ENCODE measurements around the gene ELMO1. TPM values are rescaled to one million over a fixed set of nuclear protein-coding genes. Genes with fewer than 3 reads are reported as not detected.
A peak's percentile ranks its signal among the peaks of the same experiment; 100 is the strongest.
"Not testable (repeated sequence)": the region's sequence is repeated elsewhere in the genome, so short reads cannot be mapped to it uniquely, and the experiment has no call there.

ELMO1 gene
- total RNA-seq, 1 donor from 2014 or later: 11.9 TPM

GRCh38 chr7:36985866-36986400 lies 462.7 kb downstream of the ELMO1 start:
- no peak for ATAC-seq (ENCODE audit: poor library complexity)
- DNase-seq: no peak
- intact Hi-C loops (cut with DNase I): loop anchor here (5.0 kb wide), 1 partner anchor 196 kb away; no protein-coding TSS in a partner anchor

- DNase-seq: no peak
- intact Hi-C loops (cut with DNase I): loop anchor here (5.0 kb wide), 1 partner anchor 197 kb away; no protein-coding TSS in a partner anchor
- ATAC-seq (ENCODE audit: poor library complexity): no peak
Observed at GRCh38 chr7:36985316-36985715, 463.3 kb downstream of the ELMO1 start.

DNA sequence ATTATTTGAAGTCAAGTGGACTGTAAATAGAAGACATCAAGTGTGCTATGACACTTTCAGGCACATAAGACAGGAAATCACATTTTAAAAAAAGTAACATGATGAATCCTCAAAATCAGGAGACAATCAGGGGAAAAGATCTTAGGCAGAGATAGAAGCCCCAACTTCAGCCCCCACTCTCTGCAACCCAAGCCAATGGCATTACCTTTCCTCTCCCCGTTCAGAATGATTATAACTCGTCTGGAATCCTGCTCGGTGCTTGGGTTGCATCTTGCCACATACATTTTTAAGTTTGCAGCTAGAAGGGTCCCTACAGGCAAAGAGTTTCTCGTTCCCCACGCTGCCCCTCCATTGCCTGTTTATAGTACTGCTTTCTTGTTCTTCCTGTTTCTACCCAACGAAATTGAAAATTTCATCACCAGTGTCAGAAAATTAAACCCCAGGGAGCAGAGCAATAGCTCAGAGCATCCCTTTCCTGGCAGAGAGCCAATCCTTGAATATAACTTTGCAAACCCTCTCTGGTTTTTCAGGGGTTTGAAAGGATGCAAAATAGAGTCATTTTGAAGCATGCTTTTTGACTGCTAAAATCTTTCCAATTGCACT lies 463.9 kb downstream of the ELMO1 start:
- DNase-seq: no peak
- no peak for ATAC-seq (ENCODE audit: poor library complexity)
- intact Hi-C loops (cut with DNase I): loop anchor here (5.0 kb wide), 1 partner anchor 197 kb away; no protein-coding TSS in a partner anchor

- intact Hi-C loops (cut with DNase I): no loop called here
- DNase-seq: no peak
- no peak for ATAC-seq (ENCODE audit: poor library complexity)
Observed at GRCh38 chr7:36984041-36984521, 464.6 kb downstream of the ELMO1 start.

DNA sequence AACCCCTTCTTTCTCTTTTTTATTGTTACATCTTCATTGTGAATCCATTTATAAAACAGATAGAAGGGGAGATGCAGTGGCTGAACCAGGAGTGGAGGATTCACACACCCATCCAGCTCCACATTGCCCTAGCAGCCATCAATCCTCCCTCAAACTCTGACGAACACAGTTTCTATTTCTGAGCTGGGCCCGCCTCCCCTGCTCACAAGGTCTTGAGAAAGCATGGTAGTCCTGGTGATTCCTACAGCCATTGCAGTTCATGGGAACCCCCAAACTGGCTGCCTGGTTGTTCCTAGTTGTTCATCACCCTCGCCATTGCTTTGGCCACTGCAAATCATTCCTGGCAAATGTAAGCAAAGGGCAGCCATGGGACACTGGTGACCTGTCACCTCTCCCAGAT lies 465.9 kb downstream of the ELMO1 start:
- intact Hi-C loops (cut with DNase I): no loop called here
- no peak for ATAC-seq (ENCODE audit: poor library complexity)
- no peak for DNase-seq

- ATAC-seq (ENCODE audit: poor library complexity): peak; percentile 39
- intact Hi-C loops (cut with DNase I): no loop called here
Observed at GRCh38 chr7:36979810-36980248, 468.8 kb downstream of the ELMO1 start.

DNA sequence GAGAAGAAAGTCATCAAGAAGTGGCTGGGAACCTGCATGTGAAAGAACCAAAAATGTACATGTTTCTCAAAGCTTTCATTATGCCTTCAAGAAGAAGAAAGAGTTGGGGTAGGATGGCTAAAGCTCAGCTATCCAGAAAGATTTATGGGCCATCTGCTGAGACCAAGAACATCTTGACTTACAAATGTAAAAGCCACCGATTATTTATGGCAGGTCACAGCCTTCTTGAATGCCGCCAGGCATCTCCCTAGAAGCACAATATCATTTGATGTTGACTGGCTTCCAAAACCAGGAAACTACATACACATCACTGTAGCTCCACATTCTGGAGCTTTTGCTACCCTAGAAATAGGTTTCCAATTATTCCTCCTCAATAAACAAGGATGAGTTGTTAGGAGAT lies 470.2 kb downstream of the ELMO1 start:
- DNase-seq (no peak), ATAC-seq (ENCODE audit: poor library complexity) (no peak)
- intact Hi-C loops (cut with DNase I): no loop called here

More at GRCh38 chr7:36979810-36980248, 468.8 kb downstream of the ELMO1 start:
- DNase-seq: no peak

DNA sequence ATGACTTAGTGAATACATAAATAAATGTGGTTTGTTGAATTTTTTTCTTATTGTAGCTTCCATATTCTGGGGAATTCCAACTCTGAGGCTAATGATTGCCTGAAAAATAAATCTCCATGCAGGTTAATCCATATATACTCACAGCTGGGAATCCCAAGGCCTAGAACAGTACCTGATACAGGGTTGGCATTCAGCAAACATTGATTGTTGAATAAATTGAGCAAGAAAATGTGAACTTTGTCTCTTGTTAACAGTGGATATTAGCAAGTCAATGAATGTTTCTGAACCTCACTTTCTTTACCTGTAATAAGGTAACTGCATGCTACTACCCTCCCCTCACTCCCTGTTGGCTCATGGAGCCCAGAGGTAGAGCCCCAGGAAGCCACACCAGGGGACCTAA lies 470.8 kb downstream of the ELMO1 start:
- intact Hi-C loops (cut with DNase I): no loop called here
- DNase-seq: no peak
- no peak for ATAC-seq (ENCODE audit: poor library complexity)

DNA sequence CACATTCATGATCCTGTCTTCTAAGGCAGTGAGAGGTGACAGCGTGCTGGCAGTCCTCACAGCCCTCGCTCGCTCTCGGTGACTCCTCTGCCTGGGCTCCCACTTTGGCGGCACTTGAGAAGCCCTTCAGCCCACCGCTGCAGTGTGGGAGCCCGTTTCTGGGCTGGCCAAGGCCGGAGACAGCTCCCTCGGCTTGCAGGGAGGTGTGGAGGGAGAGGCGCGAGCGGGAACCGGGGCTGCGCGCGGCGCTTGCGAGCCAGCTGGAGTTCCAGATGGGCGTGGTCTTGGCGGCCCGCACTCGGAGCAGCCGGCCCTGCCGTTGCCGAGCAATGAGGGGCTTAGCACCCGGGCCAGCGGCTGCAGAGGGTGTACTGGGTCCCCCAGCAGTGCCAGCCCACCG lies 475.1 kb downstream of the ELMO1 start:
- ATAC-seq (ENCODE audit: poor library complexity); DNase-seq; intact Hi-C loops (cut with DNase I): not testable (repeated sequence)

- DNase-seq: no peak
- ATAC-seq (ENCODE audit: poor library complexity): no peak
- intact Hi-C loops (cut with DNase I): no loop called here
Observed at GRCh38 chr7:36972140-36972518, 476.5 kb downstream of the ELMO1 start.

- ATAC-seq (ENCODE audit: poor library complexity) (no peak), DNase-seq (no peak)
- intact Hi-C loops (cut with DNase I): no loop called here
Observed at GRCh38 chr7:36971515-36972139, 477.0 kb downstream of the ELMO1 start.

DNA sequence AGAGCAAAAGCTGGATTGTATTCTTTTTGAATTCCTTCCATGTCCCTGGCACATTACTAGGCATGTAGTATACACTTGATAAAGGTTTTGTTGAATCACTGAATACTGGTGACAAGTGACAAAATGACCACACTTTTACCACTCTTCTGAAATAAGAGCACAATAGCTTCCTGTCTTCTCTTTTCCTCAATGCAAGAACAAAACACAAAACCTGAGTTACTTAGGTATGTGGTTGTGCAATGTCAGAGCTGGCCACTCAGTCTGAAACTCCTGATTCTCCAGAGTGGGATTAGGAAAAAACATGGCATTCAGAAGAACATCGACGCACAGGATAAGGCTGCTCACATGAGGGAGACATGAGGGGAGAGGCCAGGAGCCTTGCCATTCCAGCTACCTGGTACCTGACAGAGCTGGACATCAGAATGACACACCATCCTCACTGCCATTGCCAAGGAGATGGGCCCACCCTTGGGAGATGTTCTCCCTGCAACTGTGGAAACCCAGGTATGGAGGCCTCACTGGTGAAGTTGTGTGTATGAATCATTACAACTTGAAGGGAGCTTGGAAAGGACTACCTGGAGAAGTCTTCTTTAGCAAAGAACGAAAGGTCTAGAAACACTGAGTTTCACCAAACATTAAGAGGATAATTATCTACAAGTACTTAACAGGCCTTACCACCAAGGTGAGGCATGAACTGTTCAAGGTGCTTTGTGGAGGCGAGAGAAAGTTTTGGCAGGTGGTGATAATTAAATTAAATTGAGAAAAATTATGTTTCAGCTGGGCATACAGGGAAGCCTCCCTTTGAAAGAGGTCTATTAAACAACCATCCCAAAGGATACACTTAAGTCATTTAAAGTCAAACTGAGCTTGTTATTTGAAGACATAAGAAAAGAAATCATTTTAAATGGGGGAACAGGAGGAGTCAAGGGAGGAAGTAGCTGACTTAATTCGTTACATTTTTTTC lies 477.8 kb downstream of the ELMO1 start:
- intact Hi-C loops (cut with DNase I): no loop called here
- ATAC-seq (ENCODE audit: poor library complexity): no peak
- no peak for DNase-seq

GRCh38 chr7:36969376-36969775 lies 479.3 kb downstream of the ELMO1 start:
- intact Hi-C loops (cut with DNase I): loop anchor here (5.0 kb wide), 1 partner anchor 213 kb away; no protein-coding TSS in a partner anchor
- DNase-seq: no peak

GRCh38 chr7:36967387-36967786 lies 481.3 kb downstream of the ELMO1 start:
- DNase-seq (peak; percentile 46), ATAC-seq (ENCODE audit: poor library complexity) (peak; percentile 95)
- intact Hi-C loops (cut with DNase I): loop anchor here (5.0 kb wide), 1 partner anchor 215 kb away; no protein-coding TSS in a partner anchor

More at GRCh38 chr7:36969376-36969775, 479.3 kb downstream of the ELMO1 start:
- peak; percentile 47 for ATAC-seq (ENCODE audit: poor library complexity)

DNA sequence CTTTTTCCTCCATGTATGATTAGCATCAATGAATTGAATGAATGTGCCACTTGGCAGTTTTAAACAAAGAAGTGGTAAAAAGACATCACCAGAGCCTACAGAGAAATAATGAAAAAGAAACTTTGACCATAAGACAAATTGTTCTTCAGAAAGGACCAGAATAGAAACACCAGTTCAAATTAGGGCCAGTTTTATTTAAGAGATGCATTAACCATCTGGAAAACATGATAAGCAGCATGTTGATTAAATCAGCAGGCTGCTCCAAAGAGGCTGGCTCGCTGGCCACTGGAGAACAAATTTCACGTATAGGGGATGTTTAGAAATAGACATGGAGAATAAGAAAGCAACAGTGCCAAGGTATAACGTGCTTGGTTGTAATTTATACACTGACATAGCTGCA lies 482.0 kb downstream of the ELMO1 start:
- DNase-seq: no peak
- ATAC-seq (ENCODE audit: poor library complexity): peak; percentile 27
- intact Hi-C loops (cut with DNase I): loop anchor here (5.0 kb wide), 1 partner anchor 216 kb away; no protein-coding TSS in a partner anchor

DNA sequence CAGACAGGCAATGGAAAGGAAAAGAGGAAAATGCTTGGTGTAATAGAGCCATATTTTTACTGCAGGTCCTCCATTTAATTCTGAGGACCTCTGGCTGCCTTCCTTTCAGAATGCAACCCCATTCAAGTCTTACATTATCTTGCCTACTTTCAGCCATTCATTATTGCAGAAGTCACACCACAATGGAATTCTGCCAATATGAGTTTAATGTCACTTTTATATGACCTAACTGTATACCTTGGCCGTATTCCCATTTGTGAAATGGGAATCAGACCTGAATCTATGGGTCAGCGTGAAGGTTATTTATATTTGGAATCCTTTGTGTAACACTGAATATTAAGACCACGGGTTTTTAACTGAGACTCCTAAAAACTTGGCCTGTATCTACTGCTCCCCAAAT lies 482.6 kb downstream of the ELMO1 start:
- ATAC-seq (ENCODE audit: poor library complexity): no peak
- intact Hi-C loops (cut with DNase I): loop anchor here (5.0 kb wide), 1 partner anchor 216 kb away; no protein-coding TSS in a partner anchor
- no peak for DNase-seq

GRCh38 chr7:36965625-36966024 lies 483.0 kb downstream of the ELMO1 start:
- ATAC-seq (ENCODE audit: poor library complexity) (no peak), DNase-seq (no peak)
- intact Hi-C loops (cut with DNase I): loop anchor here (5.0 kb wide), 1 partner anchor 217 kb away; no protein-coding TSS in a partner anchor

GRCh38 chr7:36964297-36964696 lies 484.4 kb downstream of the ELMO1 start:
- intact Hi-C loops (cut with DNase I): no loop called here
- DNase-seq (no peak), ATAC-seq (ENCODE audit: poor library complexity) (no peak)

DNA sequence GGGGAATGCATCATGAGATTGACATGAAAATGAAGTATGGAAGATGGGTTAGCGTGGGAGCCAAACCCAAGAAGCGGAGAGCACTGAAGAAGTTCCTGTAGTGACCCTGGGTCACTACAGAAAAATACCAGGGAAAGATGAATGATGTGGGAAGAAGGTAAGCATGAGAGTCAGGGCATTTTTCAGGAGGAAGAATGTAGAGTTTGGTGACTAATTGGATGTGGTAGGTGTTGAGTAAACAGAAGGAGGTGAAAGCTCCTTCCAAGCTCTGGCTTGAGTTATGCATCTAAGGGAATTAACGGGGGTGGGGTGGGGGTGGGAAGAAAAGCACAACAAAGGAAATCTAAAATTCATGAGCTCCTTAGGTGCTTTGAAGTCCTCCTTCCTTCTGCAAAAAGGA lies 486.3 kb downstream of the ELMO1 start:
- intact Hi-C loops (cut with DNase I): no loop called here
- no peak for ATAC-seq (ENCODE audit: poor library complexity)
- no peak for DNase-seq
